ENCODE measurements around the gene MDP1.

MDP1 gene

GRCh38 chr14:24215495-24216344, at the start of gene MDP1:
TSS of gene MDP1 (minus strand) at chr14:24216066. CDS start at chr14:24215955, 111 bp downstream.
- TF ChIP-seq CTCF (IDR thresholded peaks at IDR 0.05) = peak; percentile 84
- no peak for TF ChIP-seq ZFX (IDR thresholded peaks at IDR 0.05; ENCODE audit: borderline replicate concordance)

GRCh38 chr14:24264298-24264697, 48.4 kb upstream of the MDP1 start:
- TF ChIP-seq CTCF (IDR thresholded peaks at IDR 0.05) (no peak), ZFX (IDR thresholded peaks at IDR 0.05; ENCODE audit: borderline replicate concordance) (no peak)
- no peak overlapping the region for H3K27ac ChIP-seq

More at GRCh38 chr14:24215495-24216344, at the start of gene MDP1:
- H3K27ac ChIP-seq = peak within 1 kb of the TSS; percentile 96

DNA sequence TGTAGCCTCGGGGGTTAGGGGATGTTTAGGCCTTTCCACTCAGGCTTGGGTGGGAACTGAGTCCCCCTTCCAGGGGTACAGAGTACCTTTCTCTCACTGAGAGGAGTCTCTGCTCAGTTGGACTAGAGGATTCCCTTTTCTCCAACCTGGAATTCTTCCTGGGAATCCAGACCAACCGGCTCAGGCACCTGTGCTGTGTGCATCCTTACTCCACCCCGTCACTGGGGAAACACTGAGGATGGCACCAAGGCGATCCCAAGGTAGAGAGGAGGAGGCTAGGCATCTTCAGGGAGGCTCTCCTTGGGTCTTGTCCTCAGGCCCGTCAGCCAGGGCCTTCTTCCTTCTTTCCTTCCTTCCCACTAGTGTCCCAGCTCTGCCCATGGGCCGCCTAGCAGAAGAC, 48.0 kb upstream of the MDP1 start:
- TF ChIP-seq CTCF (IDR thresholded peaks at IDR 0.05) (no peak), ZFX (IDR thresholded peaks at IDR 0.05; ENCODE audit: borderline replicate concordance) (no peak)
- 0 out of 2 replicates have a peak overlapping the region, but pooled peaks have one; percentile 7 for H3K27ac ChIP-seq

DNA sequence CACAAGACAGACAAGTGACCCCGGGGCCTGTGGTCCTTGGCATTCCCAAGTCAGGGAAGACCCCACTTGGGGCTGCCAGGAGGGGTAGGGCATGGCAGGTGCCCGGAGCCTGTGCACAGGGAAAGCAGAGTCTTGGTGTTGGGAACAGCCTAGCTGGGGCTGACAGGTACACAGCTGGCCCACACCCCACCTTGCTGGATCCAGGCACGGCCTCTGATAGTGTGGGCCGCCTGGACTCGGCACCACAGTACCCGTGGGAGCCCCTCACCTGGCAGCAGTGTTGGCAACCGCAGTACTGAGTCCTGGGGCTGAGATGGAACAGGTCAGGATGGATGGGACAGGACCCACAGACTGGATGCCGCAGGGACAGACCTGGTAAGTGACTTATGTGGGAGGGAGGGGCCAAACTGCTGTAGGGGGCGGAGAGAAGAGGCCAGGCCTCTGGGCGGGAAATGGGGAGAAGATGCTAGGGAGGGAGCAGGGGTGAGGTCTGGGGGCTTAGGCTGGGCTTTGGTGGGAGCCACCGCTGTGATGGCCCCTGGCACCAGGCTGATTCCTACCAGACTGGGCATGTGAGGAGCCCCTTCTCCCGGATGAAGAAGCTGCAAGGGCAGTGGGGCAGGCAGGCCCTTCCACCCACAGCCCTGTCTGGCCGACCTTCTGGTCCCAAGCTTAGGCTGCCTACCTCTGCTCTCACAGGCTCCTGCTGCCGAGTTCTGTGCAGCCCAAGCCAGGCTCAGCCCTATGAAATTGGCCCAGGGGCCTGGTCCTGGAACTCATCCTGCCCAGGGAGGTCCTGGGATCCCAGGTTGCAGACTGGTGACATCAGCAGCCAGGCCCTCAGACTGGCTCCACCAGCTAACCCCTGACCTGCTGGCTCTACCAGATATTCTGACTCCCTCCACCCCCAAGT, 47.2 kb upstream of the MDP1 start, which contains the start of gene TGM1:
TSS of gene TGM1 (minus strand) at position 357 of the 913 bp plus-strand sequence. CDS start 825 bp downstream, outside the sequence.
- no peak for TF ChIP-seq ZFX (IDR thresholded peaks at IDR 0.05; ENCODE audit: borderline replicate concordance)
- no peak for TF ChIP-seq CTCF (IDR thresholded peaks at IDR 0.05)

DNA sequence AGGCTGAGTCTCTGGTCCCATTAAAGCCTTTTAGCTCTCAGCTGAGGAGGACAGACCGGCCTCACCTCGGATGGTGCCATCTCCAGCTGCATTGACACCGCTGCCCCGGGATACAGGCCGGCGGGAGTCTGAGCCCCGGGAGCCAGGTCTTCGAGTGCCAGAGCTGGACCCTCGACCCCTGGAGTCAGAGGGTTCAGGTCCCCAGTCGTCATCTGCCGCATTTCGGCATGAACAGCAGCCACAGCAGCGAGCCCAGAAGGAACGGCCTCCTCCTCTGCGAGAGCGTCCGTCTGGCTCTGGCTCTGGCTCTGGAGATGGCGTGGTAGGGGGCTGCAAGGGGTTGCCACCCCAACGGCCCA, 46.1 kb upstream of the MDP1 start:
- TF ChIP-seq CTCF (IDR thresholded peaks at IDR 0.05) (no peak), ZFX (IDR thresholded peaks at IDR 0.05; ENCODE audit: borderline replicate concordance) (no peak)
- H3K27ac ChIP-seq = no peak overlapping the region

More for the DNA sequence above, 47.2 kb upstream of the MDP1 start, which contains the start of gene TGM1:
- 0 out of 2 replicates have a peak within 1 kb of the TSS, but pooled peaks have one; percentile 7 for H3K27ac ChIP-seq

DNA sequence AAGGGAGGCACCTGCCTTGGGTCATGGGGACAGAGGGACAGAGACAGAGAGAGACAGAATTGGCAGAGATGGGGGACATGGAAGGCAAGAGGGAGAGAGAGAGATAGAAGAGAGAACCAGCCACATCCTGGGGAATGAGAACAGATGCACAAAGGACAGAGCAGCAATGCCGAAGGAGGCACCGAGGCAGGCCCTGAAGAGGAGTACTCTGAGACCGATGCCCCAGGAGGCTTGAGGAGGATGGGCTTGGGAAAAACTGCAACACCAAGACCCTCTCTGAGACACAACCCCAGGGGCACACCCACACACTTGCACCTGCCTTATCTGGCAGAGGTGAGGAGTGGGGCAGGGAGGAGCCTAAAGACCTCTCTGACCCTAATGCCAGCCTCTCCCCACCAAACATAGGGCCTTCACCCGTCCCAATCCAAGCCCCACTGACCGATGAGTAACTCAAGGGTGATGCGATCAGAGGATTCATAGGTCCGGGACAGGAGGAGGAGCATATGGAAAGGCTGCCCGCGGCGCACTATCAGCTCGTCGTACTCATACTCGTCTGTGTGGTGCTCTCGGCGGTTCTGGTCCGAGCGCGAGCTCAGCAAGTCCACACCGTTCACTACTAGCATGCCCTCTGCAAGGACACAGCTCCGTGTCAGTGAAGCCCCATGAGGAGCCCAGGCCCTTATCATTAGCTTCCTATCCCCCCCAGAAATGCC, 45.5 kb upstream of the MDP1 start:
- TF ChIP-seq CTCF (IDR thresholded peaks at IDR 0.05) = no peak
- no peak for TF ChIP-seq ZFX (IDR thresholded peaks at IDR 0.05; ENCODE audit: borderline replicate concordance)
- H3K27ac ChIP-seq = no peak overlapping the region
